H9 (cell line): Measurements from ENCODE around the gene C6orf62. TPM values are rescaled to one million over a fixed set of nuclear protein-coding genes. Genes with fewer than 3 reads are reported as not detected.

Experiments used
- DNase-seq: peaks from one replicate; pipeline ENCODE4 v3.0.0-alpha.2; 2017
- H2AFZ ChIP-seq: one replicate; pipeline ENCODE4 v1.6.1; 2013; ENCODE audit warnings: mild to moderate bottlenecking, low read length, control low read depth, moderate library complexity
- H2AK5ac ChIP-seq: 2 replicates; pipeline ENCODE4 v1.6.1; 2013; ENCODE audit warnings: low read length, control low read depth, mixed read lengths; ENCODE audit not compliant: insufficient read length
- H2BK120ac ChIP-seq: one replicate; pipeline ENCODE4 v1.6.1; 2013; ENCODE audit warnings: low read depth, mild to moderate bottlenecking, low read length, control low read depth, inconsistent platforms; ENCODE audit not compliant: poor library complexity, severe bottlenecking
- H2BK12ac ChIP-seq: 2 replicates; pipeline ENCODE4 v1.6.1; 2013; ENCODE audit warnings: low read length, control low read depth, mixed read lengths, low read depth; ENCODE audit not compliant: insufficient read length
- H2BK15ac ChIP-seq: 2 replicates; pipeline ENCODE4 v1.6.1; 2013; ENCODE audit warnings: low read depth, low read length, control low read depth
- H2BK20ac ChIP-seq: one replicate; pipeline ENCODE4 v1.6.1; 2013; ENCODE audit warnings: low read depth, mild to moderate bottlenecking, low read length, control low read depth, inconsistent platforms; ENCODE audit not compliant: poor library complexity, severe bottlenecking
- H2BK5ac ChIP-seq: 2 replicates; pipeline ENCODE4 v1.6.1; 2013; ENCODE audit warnings: low read length, control low read depth, mixed read lengths; ENCODE audit not compliant: insufficient read length
- H3K14ac ChIP-seq: 2 replicates; pipeline ENCODE4 v1.6.1; 2013; ENCODE audit warnings: low read length, control low read depth; ENCODE audit not compliant: insufficient read depth
- H3K18ac ChIP-seq: 2 replicates; pipeline ENCODE4 v1.6.1; 2013; ENCODE audit warnings: low read depth, mild to moderate bottlenecking, mixed read lengths, low read length, control low read depth; ENCODE audit not compliant: insufficient read length
- H3K23ac ChIP-seq: 2 replicates; pipeline ENCODE4 v1.6.1; 2013; ENCODE audit warnings: low read length, control low read depth, mixed read lengths, low read depth; ENCODE audit not compliant: insufficient read length
- H3K23me2 ChIP-seq: 2 replicates; pipeline ENCODE4 v1.6.1; 2013; ENCODE audit warnings: low read depth, mild to moderate bottlenecking, mixed read lengths, low read length, control low read depth; ENCODE audit not compliant: insufficient read length, poor library complexity, severe bottlenecking
- H3K27ac ChIP-seq: 2 replicates; pipeline ENCODE4 v1.5.1; 2013; ENCODE audit warnings: low read length, control low read depth, mixed read lengths, low read depth; ENCODE audit not compliant: insufficient read length
- H3K27me3 ChIP-seq: 2 replicates; pipeline ENCODE4 v1.6.1; 2013; ENCODE audit warnings: low read length, control low read depth, inconsistent platforms; ENCODE audit not compliant: insufficient read depth
- H3K4ac ChIP-seq: 2 replicates; pipeline ENCODE4 v1.6.1; 2013; ENCODE audit warnings: low read depth, mild to moderate bottlenecking, control low read depth, inconsistent platforms, low read length, moderate library complexity
- H3K4me1 ChIP-seq: 2 replicates; pipeline ENCODE4 v1.6.1; 2013; ENCODE audit warnings: low read length, control low read depth, inconsistent platforms; ENCODE audit not compliant: insufficient read depth
- H3K4me2 ChIP-seq: 2 replicates; pipeline ENCODE4 v1.6.1; 2013; ENCODE audit warnings: low read length, control low read depth, mixed read lengths; ENCODE audit not compliant: insufficient read length, insufficient read depth
- H3K56ac ChIP-seq: 2 replicates; pipeline ENCODE4 v1.6.1; 2013; ENCODE audit warnings: low read depth, mild to moderate bottlenecking, mixed read lengths, low read length, control low read depth; ENCODE audit not compliant: insufficient read length
- H3K79me1 ChIP-seq: 2 replicates; pipeline ENCODE4 v1.6.1; 2013; ENCODE audit warnings: low read depth, mild to moderate bottlenecking, moderate library complexity, low read length, control low read depth, inconsistent platforms; ENCODE audit not compliant: insufficient read depth, poor library complexity, severe bottlenecking
- H3K79me2 ChIP-seq: 2 replicates; pipeline ENCODE4 v1.6.1; 2013; ENCODE audit warnings: low read length, control low read depth, inconsistent platforms; ENCODE audit not compliant: insufficient read depth
- H3K9ac ChIP-seq: 2 replicates; pipeline ENCODE4 v1.6.1; 2013; ENCODE audit warnings: low read length, control low read depth, mixed read lengths; ENCODE audit not compliant: insufficient read length; ENCODE audit errors: extremely low read depth
- H3K9me3 ChIP-seq: one replicate; pipeline ENCODE4 v1.6.1; 2013; ENCODE audit warnings: low read depth, low read length, inconsistent platforms; ENCODE audit not compliant: control insufficient read depth
- H3T11ph ChIP-seq: one replicate; pipeline ENCODE4 v1.6.1; 2013; ENCODE audit warnings: mild to moderate bottlenecking, low read length, control low read depth, inconsistent platforms
- H4K20me1 ChIP-seq: one replicate; pipeline ENCODE4 v1.6.1; 2013; ENCODE audit not compliant: control insufficient read depth, insufficient read length, insufficient read depth
- H4K5ac ChIP-seq: 2 replicates; pipeline ENCODE4 v1.6.1; 2013; ENCODE audit warnings: low read depth, mild to moderate bottlenecking, mixed read lengths, low read length, control low read depth; ENCODE audit not compliant: insufficient read length
- H4K8ac ChIP-seq: replicated peaks from 2 replicates; pipeline ENCODE4 v1.6.1; 2013; ENCODE audit warnings: low read length, control low read depth, mixed read lengths, low read depth; ENCODE audit not compliant: insufficient read length
- H4K91ac ChIP-seq: 2 replicates; pipeline ENCODE4 v1.6.1; 2013; ENCODE audit warnings: low read depth, mild to moderate bottlenecking, moderate library complexity, mixed read lengths, low read length, control low read depth; ENCODE audit not compliant: insufficient read length
- H3K27ac Mint-ChIP-seq, 3 experiments: 2 replicates in 2 of 3; 3 replicates in 1 of 3; pipeline ENCODE4 v1.8.0; 2020 to 2021; ENCODE audit warnings: mixed read lengths in 3 of 3, mild to moderate bottlenecking in 1 of 3, moderate library complexity in 1 of 3
- H3K27me3 Mint-ChIP-seq: 2 replicates; pipeline ENCODE4 v1.8.0; 2021; ENCODE audit warnings: low read depth, mild to moderate bottlenecking, moderate library complexity, mixed read lengths
- H3K36me3 Mint-ChIP-seq, 3 experiments: 2 replicates in 2 of 3; 3 replicates in 1 of 3; pipeline ENCODE4 v1.8.0; 2020 to 2021; ENCODE audit warnings: low read depth in 3 of 3, mixed read lengths in 3 of 3; ENCODE audit not compliant: insufficient read depth in 1 of 3
- H3K4me1 Mint-ChIP-seq, 2 experiments: 2 replicates each; pipeline ENCODE4 v1.8.0; 2020; ENCODE audit warnings: mixed read lengths in 2 of 2
- H3K4me3 Mint-ChIP-seq, 2 experiments: 2 replicates in 1 of 2; 3 replicates in 1 of 2; pipeline ENCODE4 v1.8.0; 2020 to 2021; ENCODE audit warnings: mild to moderate bottlenecking in 2 of 2, mixed read lengths in 2 of 2, moderate library complexity in 1 of 2
- H3K9me3 Mint-ChIP-seq, 2 experiments: 2 replicates in 1 of 2; 3 replicates in 1 of 2; pipeline ENCODE4 v1.8.0; 2020; ENCODE audit warnings: mild to moderate bottlenecking in 2 of 2, mixed read lengths in 2 of 2, moderate library complexity in 1 of 2
- CTCF ChIP-seq: fragments of 200-600 bp; sonication (generic); conservative IDR thresholded peaks from 3 replicates; pipeline ENCODE4 v1.8.0; 2021; ENCODE audit warnings: antibody characterized with exemption, mild to moderate bottlenecking
- WGBS: extraction: QIAGEN DNeasy Blood & Tissue Kit; methylation state at CpG from one replicate; pipeline ENCODE4 v1.1.7; 2013; ENCODE audit warnings: missing lambda C conversion rate, low lambda C conversion rate, mixed read lengths; ENCODE audit not compliant: insufficient read length; ENCODE audit errors: extremely low coverage; 5-methylcytosine and 5-hydroxymethylcytosine counted together
- total RNA-seq: library from RNA; stranded (reverse); gene quantifications from 2 replicates; pipeline ENCODE4 v1.2.1, GENCODE V29; 2021

C6orf62 gene
- total RNA-seq, 1 experiment from 2014 or later, result 125 TPM

- no peaks in the 10 kb centered on the region for H3K79me2 ChIP-seq
- H3K23me2 ChIP-seq, result no peaks in the 10 kb centered on the region
- H3K27me3 ChIP-seq, result no peaks in the 10 kb centered on the region
- no peak overlapping the region for H4K5ac ChIP-seq
- TF ChIP-seq CTCF, result no peak
- Mint-ChIP-seq H3K4me3 (no peak overlapping the region), H3K27ac (no peak overlapping the region), H3K36me3 (no peaks in the 10 kb centered on the region), H3K9me3 (no peaks in the 10 kb centered on the region), H3K4me1 (no peaks in the 10 kb centered on the region), H3K27me3 (no peaks in the 10 kb centered on the region; the same call in 1 of the 2 replicates)
- H2AK5ac ChIP-seq, result no peak overlapping the region
- H3K56ac ChIP-seq, result no peak overlapping the region
- H3T11ph ChIP-seq, result no peak overlapping the region
- no peak overlapping the region for H2BK120ac ChIP-seq
- H3K4me2 ChIP-seq, result no peak overlapping the region
- H2AFZ ChIP-seq, result no peak overlapping the region
- no peak overlapping the region for H3K27ac ChIP-seq
- H3K4me1 ChIP-seq, result no peaks in the 10 kb centered on the region
- no peak overlapping the region for H3K18ac ChIP-seq
- no peak overlapping the region for H3K4ac ChIP-seq
- H2BK5ac ChIP-seq, result no peak overlapping the region
- no peak overlapping the region for H4K91ac ChIP-seq
- no peak overlapping the region for H3K14ac ChIP-seq
- WGBS, result no CpG with 5 or more reads among the region's 5 CpGs
- no peaks in the 10 kb centered on the region for H3K9me3 ChIP-seq
- no peak overlapping the region for H2BK12ac ChIP-seq
- H2BK15ac ChIP-seq, result no peak overlapping the region
- DNase-seq, result no peak
- H4K8ac ChIP-seq, result no peak overlapping the region
- no peaks in the 10 kb centered on the region for H4K20me1 ChIP-seq
- H2BK20ac ChIP-seq, result no peak overlapping the region
- no peaks in the 10 kb centered on the region for H3K79me1 ChIP-seq
- H3K9ac ChIP-seq, result no peak overlapping the region
- H3K23ac ChIP-seq, result no peak overlapping the region
Measured at GRCh38 chr6:24742216-24742738, 23.3 kb upstream of the C6orf62 start.
